ENCODE results near the gene THEM5.

GRCh38 chr1:151858886-151859665, 5.6 kb upstream of the THEM5 start:
- TF ChIP-seq CTCF (IDR thresholded peaks at IDR 0.05 in 2 of 3, conservative IDR thresholded peaks at IDR 0.05 in 1 of 3; ENCODE audit: borderline replicate concordance in 1 of 3, insufficient read depth in 1 of 3, low read depth in 2 of 3, low read length in 2 of 3) (no peak), RAD21 (IDR thresholded peaks at IDR 0.05; ENCODE audit: low read depth) (no peak), POLR2A (IDR thresholded peaks at IDR 0.05; ENCODE audit: borderline replicate concordance, extremely low read depth, insufficient read depth, insufficient read length) (no peak), EZH2 (IDR thresholded peaks at IDR 0.05) (no peak), SP1 (IDR thresholded peaks at IDR 0.05; ENCODE audit: low read depth) (no peak), POLR2AphosphoS5 (IDR thresholded peaks at IDR 0.05; ENCODE audit: low read depth, low read length) (no peak), YY1 (IDR thresholded peaks at IDR 0.05; ENCODE audit: extremely low read depth, insufficient replicate concordance, low read depth, low read length) (no peak), TCF7L2 (IDR thresholded peaks at IDR 0.05; ENCODE audit: borderline replicate concordance, extremely low read depth, insufficient read depth, insufficient read length) (no peak), CEBPB (IDR thresholded peaks at IDR 0.05; ENCODE audit: low read depth) (no peak), JUND (IDR thresholded peaks at IDR 0.05) (no peak), EGR1 (IDR thresholded peaks at IDR 0.05; ENCODE audit: low read depth) (no peak), EZH2phosphoT487 (IDR thresholded peaks at IDR 0.05; ENCODE audit: borderline replicate concordance) (no peak), ZNF274 (IDR thresholded peaks at IDR 0.05; ENCODE audit: low read depth, low read length) (no peak)
